HG03558 (cell line): Measurements from ENCODE around the gene MEI4.
"Not testable (repeated sequence)": the region's sequence is repeated elsewhere in the genome, so short reads cannot be mapped to it uniquely, and the experiment has no call there.

Experiments used
- ATAC-seq: cut with Tn5 transposase; IDR thresholded peaks from one replicate; pipeline ENCODE4 v1.9.1; 2021; ENCODE audit warnings: moderate number of reproducible peaks; ENCODE audit not compliant: unreplicated experiment; ENCODE audit errors: extremely low read depth

MEI4 gene

DNA sequence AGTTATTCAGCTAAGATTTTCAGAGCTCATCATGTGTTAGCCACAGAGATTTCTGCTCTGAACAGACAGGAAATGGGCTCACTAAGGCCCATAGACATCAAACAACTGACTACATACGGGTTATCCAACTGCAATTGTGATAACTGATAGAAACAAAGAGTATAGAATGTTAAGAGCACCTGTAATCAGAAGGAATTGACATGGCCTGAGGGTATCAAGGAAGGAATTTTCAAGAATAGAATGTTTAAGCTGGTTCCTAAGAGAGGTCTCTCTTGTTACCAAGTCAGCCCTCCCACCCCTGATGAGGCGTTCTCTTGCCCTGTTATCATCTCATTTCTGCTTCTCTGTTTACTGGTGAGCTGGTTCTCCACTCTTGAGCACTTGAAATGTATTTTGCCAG, at the start of gene MEI4:
TSS of gene MEI4 (plus strand) at position 301 of the 400 bp plus-strand sequence. CDS start 37,633 bp downstream, outside the sequence.
- no peak for ATAC-seq

GRCh38 chr6:77604476-77604875, 48.4 kb upstream of the MEI4 start:
- ATAC-seq = no peak

DNA sequence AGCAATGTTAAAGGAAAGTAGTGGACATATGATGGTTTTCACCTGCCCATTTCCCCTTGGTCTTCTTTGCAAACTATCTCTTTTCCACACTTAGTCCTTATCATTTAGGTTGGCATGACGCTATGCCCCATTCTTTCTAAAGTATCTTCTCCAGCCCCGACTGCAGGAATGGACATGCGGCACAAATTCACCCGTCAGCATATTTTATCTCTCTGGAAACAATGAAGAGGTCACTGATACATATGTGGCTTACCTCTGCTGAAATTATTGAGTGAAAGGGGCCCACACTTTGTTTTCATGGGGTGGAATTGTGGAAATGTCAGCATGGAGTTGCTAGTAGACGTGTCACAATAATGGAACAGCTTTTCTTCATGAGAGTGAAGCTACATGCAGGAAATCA, 45.8 kb upstream of the MEI4 start:
- ATAC-seq = no peak

- ATAC-seq = no peak
These were observed 43.7 kb upstream of the MEI4 start for GRCh38 chr6:77609106-77609505.

- ATAC-seq = no peak
These were observed 33.7 kb upstream of the MEI4 start for GRCh38 chr6:77619114-77619513.

GRCh38 chr6:77620278-77620882, 32.5 kb upstream of the MEI4 start:
- no peak for ATAC-seq

DNA sequence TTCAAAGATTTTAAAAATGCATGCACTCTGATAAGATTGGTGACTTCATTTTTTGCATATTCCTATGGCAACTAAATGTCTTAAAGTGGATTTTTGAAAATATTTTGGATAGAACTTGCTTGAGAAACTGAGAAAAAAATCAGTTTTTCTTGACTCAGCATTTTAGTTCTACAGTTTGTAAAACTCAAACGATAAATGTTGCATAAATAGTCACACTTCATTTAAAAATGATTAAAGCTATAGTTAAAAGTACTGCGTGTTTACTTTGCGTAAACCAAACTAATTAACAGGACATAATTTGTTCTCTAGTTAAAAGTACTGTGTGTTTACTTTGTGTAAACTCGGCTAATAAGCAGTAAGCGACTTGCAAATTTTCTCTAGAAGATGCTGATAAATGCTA, 28.3 kb upstream of the MEI4 start:
- no peak for ATAC-seq

DNA sequence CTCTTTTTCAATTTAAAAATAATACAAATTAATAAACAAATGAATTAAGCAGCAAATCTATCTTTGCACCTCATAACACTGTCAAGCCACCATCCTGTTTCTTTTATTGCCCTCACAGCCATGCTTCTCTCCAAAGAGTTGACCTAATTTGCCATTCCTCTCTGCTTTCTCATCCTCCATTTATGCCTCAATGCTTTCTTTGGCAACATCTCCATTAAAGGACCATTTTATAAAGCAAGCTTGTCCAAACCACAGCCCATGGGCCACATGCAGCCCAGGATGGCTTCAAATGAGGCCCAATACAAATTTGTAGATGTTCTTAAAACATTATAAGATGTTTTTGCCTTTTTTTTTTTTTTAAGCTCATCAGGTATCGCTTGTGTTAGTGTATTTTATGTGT, 26.4 kb upstream of the MEI4 start:
- no peak for ATAC-seq

DNA sequence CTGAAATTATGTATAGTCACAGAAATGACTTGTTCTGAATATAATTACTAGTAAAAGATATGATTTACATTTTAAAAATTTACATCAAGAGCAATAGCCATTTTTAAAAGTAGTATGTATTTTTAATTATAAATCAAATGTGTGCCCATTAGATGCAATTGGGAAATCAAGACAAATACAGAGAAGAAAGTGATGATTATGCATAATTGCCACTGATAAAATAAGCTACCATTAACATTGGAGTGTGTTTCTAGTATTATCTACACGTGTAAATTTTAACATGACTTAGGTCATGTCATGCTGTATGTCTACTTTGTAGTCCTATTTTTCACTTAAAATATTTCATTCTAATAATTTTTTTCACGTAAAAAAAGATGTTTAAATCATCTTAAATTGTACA, 22.8 kb upstream of the MEI4 start:
- ATAC-seq = no peak

DNA sequence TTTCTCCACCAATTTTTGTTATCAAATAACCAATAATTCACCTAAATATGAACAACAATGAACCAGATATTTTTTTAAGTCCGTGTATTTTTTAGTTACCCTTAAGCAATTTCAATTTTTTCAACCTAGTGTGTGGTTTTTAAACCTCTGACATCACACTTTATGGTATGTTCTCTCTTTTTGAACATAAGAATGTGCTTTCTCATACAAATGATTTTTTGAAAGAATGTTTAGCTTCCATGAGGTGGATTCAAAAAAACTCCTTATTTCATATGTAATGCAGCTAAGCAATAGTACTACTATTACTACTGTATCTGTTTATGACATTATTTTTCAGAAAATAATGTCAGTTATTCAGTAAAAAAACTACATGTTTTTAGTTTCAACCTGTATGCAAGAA, 19.4 kb upstream of the MEI4 start:
- ATAC-seq = no peak

DNA sequence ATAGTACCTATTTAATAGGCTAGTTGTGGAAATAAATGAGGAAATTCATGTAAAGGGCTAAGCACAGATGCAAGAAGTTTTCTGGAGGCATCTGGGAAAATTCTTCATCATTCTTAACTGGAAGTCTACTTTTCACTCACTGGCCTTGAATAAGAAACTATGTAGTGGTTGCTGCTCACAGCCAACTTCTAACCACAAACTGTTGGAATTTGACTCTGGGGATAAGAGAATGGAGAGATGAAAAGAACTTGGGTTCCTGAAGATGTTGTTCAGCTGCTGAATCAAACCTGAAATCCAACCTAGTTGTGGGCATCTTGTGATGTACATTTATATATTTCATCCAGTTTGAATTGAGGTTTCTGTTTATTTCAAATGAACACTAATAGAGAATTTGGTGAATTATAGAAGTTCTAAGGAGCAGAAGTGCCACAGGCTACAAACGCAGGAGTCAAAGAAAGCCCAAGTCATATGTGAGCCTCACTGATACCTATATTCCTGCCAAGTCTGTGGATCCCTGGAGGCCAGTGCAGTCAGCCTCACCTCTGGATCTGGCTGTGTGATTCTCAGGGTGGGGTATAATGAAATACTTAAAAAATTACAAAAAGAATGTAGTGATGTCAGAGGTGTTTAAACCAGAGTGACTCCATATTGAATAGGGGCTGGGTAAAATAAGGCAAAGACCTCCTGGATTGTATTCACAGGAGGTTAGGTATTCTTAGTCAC, 18.7 kb upstream of the MEI4 start:
- no peak for ATAC-seq

DNA sequence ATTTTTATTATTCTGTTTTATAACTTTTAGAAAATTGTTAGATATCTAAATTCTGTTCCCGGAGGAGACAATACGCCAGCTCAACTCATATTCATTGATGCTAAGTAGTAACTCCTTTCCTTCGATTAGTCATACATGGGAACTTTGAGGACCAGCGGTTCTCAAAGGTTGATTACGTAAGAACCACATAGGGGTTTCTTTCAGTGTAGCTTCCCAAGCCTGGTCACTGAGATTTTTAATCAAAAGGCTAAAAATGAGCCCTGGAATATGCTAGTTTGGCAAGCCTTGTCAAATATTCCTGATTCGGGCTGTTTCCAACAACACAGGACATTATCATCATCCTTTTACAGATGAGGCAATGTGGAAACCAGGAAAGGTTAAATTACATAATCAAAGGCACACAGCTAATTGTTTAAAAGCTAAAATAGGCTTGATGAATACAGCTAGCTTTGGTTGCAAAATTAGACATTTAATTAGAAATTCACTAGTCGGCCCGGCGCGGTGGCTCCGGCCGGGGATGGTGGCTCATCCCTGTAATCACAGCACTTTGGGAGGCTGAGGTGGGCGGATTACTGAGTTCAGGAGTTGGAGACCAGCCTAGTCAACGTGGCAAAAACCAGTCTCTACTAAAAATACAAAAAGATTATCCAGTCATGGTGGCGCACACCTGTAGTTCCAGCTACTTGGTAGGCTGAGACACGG, 14.6 kb upstream of the MEI4 start:
- ATAC-seq = no peak

- ATAC-seq = no peak
These were observed 8.6 kb upstream of the MEI4 start for GRCh38 chr6:77644102-77644705.

- no peak for ATAC-seq
These were observed 2.7 kb upstream of the MEI4 start for GRCh38 chr6:77650098-77650663.

DNA sequence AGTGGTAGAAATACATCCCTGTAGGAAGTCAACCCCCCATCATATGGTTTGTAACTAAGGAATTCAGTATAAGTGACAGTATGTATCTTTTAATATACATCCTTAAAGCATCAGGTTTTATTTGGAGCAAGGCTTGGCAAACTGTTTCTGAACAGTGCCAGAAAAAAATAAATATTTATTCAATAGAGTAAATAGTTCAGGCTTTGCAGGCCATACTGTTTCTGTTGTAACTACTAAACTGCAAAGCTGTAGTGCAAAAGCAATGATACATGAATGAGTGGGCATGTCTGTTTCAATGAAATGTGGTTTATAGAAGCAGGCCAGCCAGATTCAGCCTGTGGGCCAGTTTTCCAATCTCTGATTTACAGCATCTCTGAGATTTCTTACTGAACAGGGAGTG, 977 bp downstream of the MEI4 start:
- ATAC-seq = no peak

DNA sequence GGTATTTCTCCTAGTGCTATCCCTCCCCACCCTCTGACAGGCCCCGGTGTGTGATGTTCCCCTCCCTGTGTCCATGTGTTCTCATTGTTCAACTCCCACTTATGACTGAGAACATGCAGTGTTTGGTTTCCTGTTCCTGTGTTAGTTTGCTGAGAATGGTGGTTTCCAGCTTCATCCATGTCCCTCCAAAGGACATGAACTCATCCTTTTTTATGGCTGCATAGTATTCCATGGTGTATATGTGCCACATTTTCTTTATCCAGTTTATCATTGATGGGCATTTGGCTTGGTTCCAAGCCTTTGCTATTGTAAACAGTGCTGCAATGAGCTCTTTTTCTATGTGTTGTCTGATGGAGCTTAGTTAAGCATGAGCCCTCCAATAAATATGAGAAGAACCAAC, 2.2 kb downstream of the MEI4 start:
- ATAC-seq = not testable (repeated sequence)

DNA sequence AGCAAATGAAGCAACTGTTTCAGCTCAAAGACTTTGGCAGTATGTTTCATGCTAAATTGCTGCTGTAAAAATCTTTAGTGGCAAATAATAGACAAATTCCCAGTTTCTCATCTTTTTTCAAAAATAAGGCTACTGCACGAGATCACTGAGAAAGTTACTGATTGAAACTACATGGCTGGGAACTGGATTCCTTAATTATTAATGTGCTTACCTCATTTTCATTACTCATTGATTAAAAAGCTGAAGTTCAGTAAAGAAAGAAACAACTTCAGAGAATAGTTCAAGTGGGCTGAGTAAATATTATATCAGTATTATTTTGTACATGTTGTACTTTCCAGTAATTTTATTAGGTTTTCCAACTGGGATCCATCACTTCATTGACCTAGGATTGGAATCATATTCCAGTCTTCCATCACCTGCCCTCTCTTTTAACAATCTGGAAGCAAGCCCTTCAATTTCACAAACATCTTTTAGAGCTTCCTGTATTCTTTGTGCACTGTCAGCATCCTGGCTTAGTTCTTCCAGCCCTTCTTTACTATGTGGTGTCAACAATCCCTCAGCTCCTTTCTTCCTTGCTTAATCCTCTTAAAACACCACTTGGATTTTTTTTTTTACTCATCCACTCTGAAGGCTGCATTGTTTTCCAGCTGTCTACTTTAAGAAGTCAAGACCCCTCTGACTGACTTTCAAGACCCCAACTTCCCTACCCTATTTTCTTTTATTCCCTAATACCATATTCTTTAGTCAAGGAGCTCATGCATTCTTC, 4.3 kb downstream of the MEI4 start:
- no peak for ATAC-seq

DNA sequence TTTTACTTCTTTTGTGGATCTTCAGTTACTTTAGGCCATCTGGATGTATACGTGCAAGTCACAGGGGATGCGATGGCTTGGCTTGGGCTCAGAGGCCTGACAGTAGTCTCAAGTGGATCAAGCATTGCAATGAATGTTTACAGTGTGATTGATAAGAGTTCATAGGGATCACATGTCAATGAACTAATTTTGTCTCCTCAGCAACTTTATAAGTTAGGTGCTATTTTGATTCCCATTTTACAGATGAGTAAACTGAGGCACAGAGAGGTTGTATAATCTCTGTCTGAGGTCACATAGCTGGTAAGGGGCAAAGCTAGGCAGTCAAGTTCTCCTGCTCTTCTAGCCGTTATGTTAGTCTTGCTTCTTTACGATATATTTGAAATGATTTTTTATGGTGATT, 13.5 kb downstream of the MEI4 start:
- no peak for ATAC-seq

- no peak for ATAC-seq
These were observed 14.0 kb downstream of the MEI4 start for GRCh38 chr6:77666846-77667245.

- ATAC-seq = no peak
These were observed 17.1 kb downstream of the MEI4 start for GRCh38 chr6:77669913-77670312.
